Pancreas (tissue), 10 donors: ENCODE results near the gene ZNG1F. TPM values are rescaled to one million over a fixed set of nuclear protein-coding genes. Genes with fewer than 3 reads are reported as not detected.
"Not testable (repeated sequence)": the region's sequence is repeated elsewhere in the genome, so short reads cannot be mapped to it uniquely, and the experiment has no call there.

Experiments
- ATAC-seq, 4 donors: fragments of 200-7000 bp; cut with Tn5 transposase; one replicate each; pipeline versions ENCODE4 v1.8.0 to v1.9.1; 2020; ENCODE audit warnings: mild to moderate bottlenecking in 4 of 4, moderate library complexity in 4 of 4
- DNase-seq, 6 donors: peaks; one replicate each; pipeline ENCODE4 v3.0.0-alpha.2; 2020
- FAIRE-seq: peaks from 2 replicates; lab custom pipeline; 2012; peaks lifted over from hg19 to GRCh38; lab: Jason Lieb, UNC
- H3K27ac ChIP-seq, 4 donors: fragments of 200-600 bp; sonication (generic); 1 replicate in 3 of 4; 2 replicates in 1 of 4; pipeline versions ENCODE4 v1.5.0 to v1.8.0; 2020
- H3K27me3 ChIP-seq, 4 donors: fragments of 200-600 bp; one replicate each; pipeline ENCODE4 v1.8.0; 2021
- H3K36me3 ChIP-seq, 3 donors: fragments of 200-600 bp; sonication (generic) in 1 of 3; one replicate each; pipeline versions ENCODE4 v1.5.0 to v1.8.0; 2020 to 2021
- H3K4me1 ChIP-seq, 3 donors: fragments of 200-600 bp; one replicate each; pipeline ENCODE4 v1.8.0; 2021
- H3K4me3 ChIP-seq, 4 donors: fragments of 200-600 bp; sonication (generic) in 2 of 4; one replicate each; pipeline versions ENCODE4 v1.5.0 to v1.8.0; 2020 to 2021
- H3K9me3 ChIP-seq, 4 donors: fragments of 200-600 bp; one replicate each; pipeline ENCODE4 v1.8.0; 2021
- WGBS, 2 donors: extraction: QIAGEN DNeasy Blood & Tissue Kit; methylation state at CpG; one replicate each; pipeline ENCODE4 v1.1.7; 2013; 5-methylcytosine and 5-hydroxymethylcytosine counted together
- intact Hi-C, 3 donors: fragments of 100-400 bp; cut with DNase I; formaldehyde crosslinking; loops; one replicate each; pipeline versions ENCODE4 v1.11.1 to v1.14.2; 2022
- polyA plus RNA-seq, 2 donors: library from polyadenylated mRNA; stranded (reverse); fragments of 200-250 nt; gene quantifications; one replicate each; pipeline ENCODE4 v1.2.3, GENCODE V29; 2013
- total RNA-seq, 6 donors: library from RNA; stranded (reverse); fragmentation: NEBNext Ultra II Directional in 4 of 6; extraction: Animal tissue kit (Norgen Biotek cat#: 25700) in 4 of 6; gene quantifications; one replicate each; pipeline versions ENCODE4 v1.2.1 to v1.2.4, GENCODE V29; 2021 to 2023
- donor health status: healthy with polysubstance abuse.
- donor health status: DM: no; HTN: no; CAD: no; lungs with moderate emphysema.
- donor health status: DM: no; HTN: no; CAD: no.
- donor health status: control.
- donor health status: control.
- donor health status: Bipolar disorder and iron deficiency.
- donor health status: DM: yes; HTN: yes; CAD: no.
- donor health status: DM: no; HTN: no; CAD: no.
- donor health status: DM: no; HTN: no; CAD: no.
- donor health status: DM: yes; HTN: yes; CAD: no.

Gene ZNG1F
- total and polyA plus RNA-seq, 8 donors: 2.6 to 35.5 (median 6.4) TPM

GRCh38 chr9:41105557-41106253 is 83.4 kb downstream of the ZNG1F start:
- H3K27me3 ChIP-seq, H3K4me1 ChIP-seq, H3K27ac ChIP-seq, H3K4me3 ChIP-seq, intact Hi-C loops, FAIRE-seq, H3K36me3 ChIP-seq, ATAC-seq, H3K9me3 ChIP-seq: not testable (repeated sequence)
- 31% methylated on average over 8 of the region's 13 CpGs for WGBS, 2 donors
- peak in 1 of 6 donors; percentile 11 for DNase-seq

GRCh38 chr9:41104542-41104941 is 84.6 kb downstream of the ZNG1F start:
- H3K27ac ChIP-seq, H3K36me3 ChIP-seq, FAIRE-seq, H3K4me3 ChIP-seq, intact Hi-C loops, ATAC-seq, H3K4me1 ChIP-seq, H3K27me3 ChIP-seq, H3K9me3 ChIP-seq: not testable (repeated sequence)
- WGBS, 2 donors: 15 to 23% methylated on average over 7 to 11 of the region's 19 CpGs
- peak in 1 of 6 donors; percentile 20 for DNase-seq

GRCh38 chr9:41100508-41100907 is 88.6 kb downstream of the ZNG1F start:
- H3K36me3 ChIP-seq, FAIRE-seq, DNase-seq, ATAC-seq, H3K4me3 ChIP-seq, H3K27ac ChIP-seq, H3K9me3 ChIP-seq, H3K4me1 ChIP-seq, H3K27me3 ChIP-seq, intact Hi-C loops: not testable (repeated sequence)
- 49 to 50% methylated on average over 4 of the region's 7 CpGs for WGBS, 2 donors

- 46 to 47% methylated on average over 4 of the region's 4 CpGs for WGBS, 2 donors
- H3K4me3 ChIP-seq, H3K27ac ChIP-seq, ATAC-seq, H3K27me3 ChIP-seq, DNase-seq, intact Hi-C loops, H3K4me1 ChIP-seq, FAIRE-seq, H3K36me3 ChIP-seq, H3K9me3 ChIP-seq: not testable (repeated sequence)
Measured at GRCh38 chr9:41098759-41099158, 90.4 kb downstream of the ZNG1F start.

GRCh38 chr9:41095060-41095459 is 94.1 kb downstream of the ZNG1F start:
- H3K36me3 ChIP-seq, H3K4me3 ChIP-seq, H3K4me1 ChIP-seq, H3K9me3 ChIP-seq, intact Hi-C loops, H3K27me3 ChIP-seq, H3K27ac ChIP-seq, DNase-seq, FAIRE-seq: not testable (repeated sequence)
- 35 to 54% methylated on average over 1 of the region's 2 CpGs for WGBS, 2 donors
- peak in 2 of 4 donors; percentile 44 to 54 for ATAC-seq

- H3K27ac ChIP-seq, H3K4me3 ChIP-seq, FAIRE-seq, H3K27me3 ChIP-seq, H3K4me1 ChIP-seq, H3K36me3 ChIP-seq, H3K9me3 ChIP-seq, DNase-seq, ATAC-seq, intact Hi-C loops: not testable (repeated sequence)
- WGBS, 2 donors: 51 to 80% methylated on average over 3 to 5 of the region's 9 CpGs
Measured at GRCh38 chr9:41094010-41094773, 94.9 kb downstream of the ZNG1F start.

- H3K9me3 ChIP-seq, FAIRE-seq, H3K36me3 ChIP-seq, ATAC-seq, H3K27me3 ChIP-seq, H3K4me3 ChIP-seq, DNase-seq, H3K27ac ChIP-seq, H3K4me1 ChIP-seq, intact Hi-C loops: not testable (repeated sequence)
Measured at GRCh38 chr9:41090922-41091321, 98.2 kb downstream of the ZNG1F start.

- H3K27me3 ChIP-seq, intact Hi-C loops, H3K4me1 ChIP-seq, DNase-seq, ATAC-seq, FAIRE-seq, H3K4me3 ChIP-seq, H3K36me3 ChIP-seq, H3K9me3 ChIP-seq, H3K27ac ChIP-seq: not testable (repeated sequence)
- 31 to 38% methylated on average over 1 of the region's 1 CpG for WGBS, 2 donors
Measured at GRCh38 chr9:41090386-41090785, 98.7 kb downstream of the ZNG1F start.
